DND-41 (cell line): ENCODE measurements around the gene RSPH6A.

Experiments used
- CTCF ChIP-seq: IDR thresholded peaks from 2 replicates; pipeline ENCODE4 v1.5.1; 2012; ENCODE audit warnings: borderline replicate concordance, low read length, moderate library complexity, mild to moderate bottlenecking; ENCODE audit not compliant: poor library complexity, severe bottlenecking; ENCODE audit errors: extremely low read depth
- EZH2 ChIP-seq: IDR thresholded peaks from 3 replicates; pipeline ENCODE4 v1.6.1; 2012; ENCODE audit warnings: borderline replicate concordance, low read depth, mild to moderate bottlenecking, moderate library complexity, low read length, inconsistent platforms; ENCODE audit not compliant: severe bottlenecking

GRCh38 chr19:45782162-45782691 is 32.9 kb downstream of the RSPH6A start, which contains the start of gene DMPK:
- TF ChIP-seq CTCF (no peak), EZH2 (no peak)
